Measurements from ENCODE around the gene COLGALT1. TPM values are rescaled to one million over a fixed set of nuclear protein-coding genes. Genes with fewer than 3 reads are reported as not detected.

The COLGALT1 gene
- total RNA-seq, 1 donor from 2014 or later = 74.5 TPM

GRCh38 chr19:17598953-17599352 is 43.5 kb downstream of the COLGALT1 start:
- no peaks in the 10 kb centered on the region for H3K4me1 Mint-ChIP-seq (ENCODE audit: low read depth, unreplicated experiment)
- no peak overlapping the region for H3K4me3 Mint-ChIP-seq (ENCODE audit: unreplicated experiment)
- peaks cover 4% of the 10 kb centered on the region for H3K27me3 Mint-ChIP-seq (ENCODE audit: unreplicated experiment)
- no peak for TF ChIP-seq CTCF (IDR thresholded peaks at IDR 0.05; ENCODE audit: partially characterized antibody, unreplicated experiment)
- H3K36me3 Mint-ChIP-seq (ENCODE audit: unreplicated experiment) = no peaks in the 10 kb centered on the region
- DNase-seq = no peak
- no peak overlapping the region for H3K27ac Mint-ChIP-seq (ENCODE audit: unreplicated experiment)
- H3K9me3 Mint-ChIP-seq (ENCODE audit: unreplicated experiment) = peaks cover 3% of the 10 kb centered on the region

- Mint-ChIP-seq H3K4me3 (ENCODE audit: unreplicated experiment) (no peak overlapping the region), H3K27ac (ENCODE audit: unreplicated experiment) (no peak overlapping the region), H3K36me3 (ENCODE audit: unreplicated experiment) (no peaks in the 10 kb centered on the region), H3K9me3 (ENCODE audit: unreplicated experiment) (peaks cover 3% of the 10 kb centered on the region), H3K27me3 (ENCODE audit: unreplicated experiment) (peaks cover 4% of the 10 kb centered on the region), H3K4me1 (ENCODE audit: low read depth, unreplicated experiment) (no peaks in the 10 kb centered on the region)
- no peak for TF ChIP-seq CTCF (IDR thresholded peaks at IDR 0.05; ENCODE audit: partially characterized antibody, unreplicated experiment)
- DNase-seq = no peak
Observed at GRCh38 chr19:17599780-17600179, 44.3 kb downstream of the COLGALT1 start.

GRCh38 chr19:17601683-17602082 is 46.2 kb downstream of the COLGALT1 start:
- no peak for DNase-seq
- Mint-ChIP-seq H3K4me1 (ENCODE audit: low read depth, unreplicated experiment) (no peaks in the 10 kb centered on the region), H3K4me3 (ENCODE audit: unreplicated experiment) (no peak overlapping the region), H3K9me3 (ENCODE audit: unreplicated experiment) (peaks cover 3% of the 10 kb centered on the region), H3K36me3 (ENCODE audit: unreplicated experiment) (no peaks in the 10 kb centered on the region), H3K27me3 (ENCODE audit: unreplicated experiment) (peaks cover 5% of the 10 kb centered on the region), H3K27ac (ENCODE audit: unreplicated experiment) (no peak overlapping the region)
- no peak for TF ChIP-seq CTCF (IDR thresholded peaks at IDR 0.05; ENCODE audit: partially characterized antibody, unreplicated experiment)

- Mint-ChIP-seq H3K27me3 (ENCODE audit: unreplicated experiment) (peaks cover 7% of the 10 kb centered on the region), H3K9me3 (ENCODE audit: unreplicated experiment) (peaks cover 6% of the 10 kb centered on the region), H3K36me3 (ENCODE audit: unreplicated experiment) (no peaks in the 10 kb centered on the region), H3K27ac (ENCODE audit: unreplicated experiment) (no peak overlapping the region), H3K4me1 (ENCODE audit: low read depth, unreplicated experiment) (peaks cover 1% of the 10 kb centered on the region), H3K4me3 (ENCODE audit: unreplicated experiment) (no peak overlapping the region)
- no peak for TF ChIP-seq CTCF (IDR thresholded peaks at IDR 0.05; ENCODE audit: partially characterized antibody, unreplicated experiment)
- no peak for DNase-seq
Observed at GRCh38 chr19:17602217-17602616, 46.8 kb downstream of the COLGALT1 start.

GRCh38 chr19:17602872-17603510 is 47.5 kb downstream of the COLGALT1 start:
- DNase-seq = no peak
- Mint-ChIP-seq H3K36me3 (ENCODE audit: unreplicated experiment) (no peaks in the 10 kb centered on the region), H3K4me1 (ENCODE audit: low read depth, unreplicated experiment) (peaks cover 1% of the 10 kb centered on the region), H3K27ac (ENCODE audit: unreplicated experiment) (no peak overlapping the region), H3K9me3 (ENCODE audit: unreplicated experiment) (peaks cover 6% of the 10 kb centered on the region), H3K4me3 (ENCODE audit: unreplicated experiment) (no peak overlapping the region), H3K27me3 (ENCODE audit: unreplicated experiment) (peaks cover 7% of the 10 kb centered on the region)
- no peak for TF ChIP-seq CTCF (IDR thresholded peaks at IDR 0.05; ENCODE audit: partially characterized antibody, unreplicated experiment)

All from glutamatergic neuron (in vitro differentiated cells).